BLaER1 treated with 17β-estradiol and CSF1 and Interleukin-3, amounts not matched to agents 10 nM and 100 nM (cell line): ENCODE data around the gene SLC9C2.
"Not testable (repeated sequence)": the region's sequence is repeated elsewhere in the genome, so short reads cannot be mapped to it uniquely, and the experiment has no call there.

Experiments
- H3K27ac ChIP-seq, 11 experiments: shearing (Covaris generic); formaldehyde crosslinking; 2 replicates each; pipeline ENCODE4 v1.8.1; 2022
- H3K27me3 ChIP-seq, 11 experiments: shearing (Covaris generic); formaldehyde crosslinking; 2 replicates each; pipeline ENCODE4 v1.8.1; 2022
- H3K36me3 ChIP-seq, 11 experiments: shearing (Covaris generic); formaldehyde crosslinking; 2 replicates each; pipeline ENCODE4 v1.8.1; 2022
- H3K4me1 ChIP-seq, 10 experiments: shearing (Covaris generic); formaldehyde crosslinking; 2 replicates each; pipeline ENCODE4 v1.8.1; 2022
- H3K4me2 ChIP-seq, 11 experiments: shearing (Covaris generic); formaldehyde crosslinking; 2 replicates each; pipeline ENCODE4 v1.8.1; 2022
- H3K4me3 ChIP-seq, 10 experiments: shearing (Covaris generic); formaldehyde crosslinking; 2 replicates each; pipeline ENCODE4 v1.8.1; 2022
- H3K9ac ChIP-seq, 11 experiments: shearing (Covaris generic); formaldehyde crosslinking; 2 replicates each; pipeline ENCODE4 v1.8.1; 2022
- H3K9me3 ChIP-seq, 11 experiments: shearing (Covaris generic); formaldehyde crosslinking; replicated peaks in 1 of 11; 2 replicates each; pipeline ENCODE4 v1.8.1; 2022
- H4K20me1 ChIP-seq, 11 experiments: shearing (Covaris generic); formaldehyde crosslinking; 2 replicates each; pipeline ENCODE4 v1.8.1; 2022
- Cebpa-rat ChIP-seq, 11 experiments: shearing (Covaris generic); IDR thresholded peaks; 2 replicates each; pipeline ENCODE4 v1.8.1; 2022

SLC9C2 gene

GRCh38 chr1:173581383-173582079, 21.3 kb downstream of the SLC9C2 start:
- no peak for TF ChIP-seq Cebpa-rat (IDR thresholded peaks at IDR 0.05)

GRCh38 chr1:173580658-173581057, 22.2 kb downstream of the SLC9C2 start:
- Histone ChIP-seq H3K9me3 (no peaks in the 10 kb centered on the region), H3K36me3 (no peaks in the 10 kb centered on the region), H3K4me2 (no peak overlapping the region), H3K27me3 (no peaks in the 10 kb centered on the region), H3K4me1 (no peaks in the 10 kb centered on the region), H4K20me1 (no peaks in the 10 kb centered on the region), H3K27ac (no peak overlapping the region), H3K4me3 (no peak overlapping the region), H3K9ac (no peak overlapping the region)
- TF ChIP-seq Cebpa-rat (IDR thresholded peaks at IDR 0.05) = no peak

More at GRCh38 chr1:173581383-173582079, 21.3 kb downstream of the SLC9C2 start:
- no peak overlapping the region for H3K27ac ChIP-seq
- no peak overlapping the region for H3K4me2 ChIP-seq
- no peak overlapping the region for H3K4me3 ChIP-seq
- H3K9ac ChIP-seq = no peak overlapping the region
- H3K27me3 ChIP-seq = no peaks in the 10 kb centered on the region
- H3K9me3 ChIP-seq = no peaks in the 10 kb centered on the region
- H3K36me3 ChIP-seq = no peaks in the 10 kb centered on the region
- H4K20me1 ChIP-seq = no peaks in the 10 kb centered on the region
- no peaks in the 10 kb centered on the region for H3K4me1 ChIP-seq

DNA sequence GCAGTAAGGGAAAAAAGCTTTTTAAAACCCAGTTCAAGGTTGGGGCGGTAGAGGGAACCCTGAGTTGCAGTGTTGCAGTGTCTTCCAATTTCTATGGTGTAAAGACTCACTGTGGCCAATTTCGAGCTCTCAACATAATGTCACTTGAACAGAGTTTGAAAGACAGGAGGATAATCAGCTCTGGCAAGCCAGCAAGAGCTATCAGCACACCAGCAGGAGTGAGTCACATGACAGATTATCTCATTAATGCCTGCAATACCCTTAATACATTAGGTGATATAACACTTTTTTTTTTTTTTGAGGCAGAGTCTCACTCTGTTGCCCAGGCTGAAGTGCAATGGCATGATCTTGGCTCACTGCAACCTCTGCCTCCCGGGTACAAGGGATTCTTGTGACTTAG, 22.8 kb downstream of the SLC9C2 start:
- Histone ChIP-seq H3K9ac (no peak overlapping the region), H3K4me3 (no peak overlapping the region)

GRCh38 chr1:173573596-173573995, 29.3 kb downstream of the SLC9C2 start:
- H3K27ac ChIP-seq = no peak overlapping the region
- no peak overlapping the region for H3K9ac ChIP-seq
- no peaks in the 10 kb centered on the region for H3K4me1 ChIP-seq
- no peak overlapping the region for H3K4me2 ChIP-seq
- no peaks in the 10 kb centered on the region for H3K27me3 ChIP-seq
- no peaks in the 10 kb centered on the region for H3K9me3 ChIP-seq
- H3K36me3 ChIP-seq = no peaks in the 10 kb centered on the region
- no peak for TF ChIP-seq Cebpa-rat (IDR thresholded peaks at IDR 0.05)
- no peaks in the 10 kb centered on the region for H4K20me1 ChIP-seq
- H3K4me3 ChIP-seq = no peak overlapping the region

More for the DNA sequence above, 22.8 kb downstream of the SLC9C2 start:
- H3K4me2 ChIP-seq = no peak overlapping the region
- TF ChIP-seq Cebpa-rat (IDR thresholded peaks at IDR 0.05) = no peak
- H3K36me3 ChIP-seq = no peaks in the 10 kb centered on the region
- H4K20me1 ChIP-seq = no peaks in the 10 kb centered on the region
- H3K27ac ChIP-seq = no peak overlapping the region
- no peaks in the 10 kb centered on the region for H3K27me3 ChIP-seq
- H3K4me1 ChIP-seq = no peaks in the 10 kb centered on the region
- no peaks in the 10 kb centered on the region for H3K9me3 ChIP-seq

DNA sequence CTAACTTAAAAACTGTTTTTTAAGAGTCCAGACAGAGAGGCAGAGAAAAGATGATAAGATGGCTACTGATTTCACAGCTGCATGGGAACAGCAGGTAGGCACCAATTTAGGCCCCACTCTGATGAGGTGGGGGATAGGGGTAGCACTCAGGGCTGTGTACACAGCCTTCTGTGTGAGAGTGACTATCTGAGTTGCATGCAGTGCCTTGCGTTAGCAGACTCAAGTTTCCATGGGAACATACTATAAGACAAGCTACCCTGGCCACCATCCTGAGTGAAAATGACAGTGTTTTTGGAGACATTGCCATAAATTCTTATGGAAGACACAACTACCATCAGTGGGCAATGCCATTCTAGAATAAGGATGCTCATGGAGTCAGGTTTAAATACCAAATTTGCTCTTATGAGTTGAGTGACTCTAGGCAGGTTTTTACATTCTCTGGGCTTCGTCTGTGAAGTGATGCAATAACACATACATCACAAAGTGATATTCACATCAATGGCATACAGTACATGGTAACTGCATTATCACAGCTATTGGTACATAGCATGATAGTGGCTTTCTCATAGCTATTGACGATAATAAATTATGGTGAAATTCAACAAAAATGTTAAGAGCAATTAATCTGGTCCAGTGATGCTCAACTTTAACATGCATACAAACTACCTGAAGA, 30.5 kb downstream of the SLC9C2 start:
- no peaks in the 10 kb centered on the region for H3K27me3 ChIP-seq
- H3K27ac ChIP-seq = no peak overlapping the region
- no peaks in the 10 kb centered on the region for H3K4me1 ChIP-seq
- no peaks in the 10 kb centered on the region for H4K20me1 ChIP-seq
- TF ChIP-seq Cebpa-rat (IDR thresholded peaks at IDR 0.05) = peak in 1 of 11 experiments; percentile 16; a peak in 1 of 22 replicates
- H3K4me3 ChIP-seq = no peak overlapping the region
- H3K36me3 ChIP-seq = no peaks in the 10 kb centered on the region
- peaks cover 0 to 10% (median 0%) of the 10 kb centered on the region in 11 experiments; a peak in 5 of 22 replicates for H3K9me3 ChIP-seq
- H3K4me2 ChIP-seq = no peak overlapping the region
- H3K9ac ChIP-seq = no peak overlapping the region

GRCh38 chr1:173570370-173571007, 32.4 kb downstream of the SLC9C2 start:
- Histone ChIP-seq H3K36me3 (no peaks in the 10 kb centered on the region), H4K20me1 (no peaks in the 10 kb centered on the region), H3K27me3 (no peaks in the 10 kb centered on the region), H3K9ac (no peak overlapping the region), H3K4me2 (no peak overlapping the region), H3K4me1 (no peaks in the 10 kb centered on the region), H3K9me3 (peaks cover 0 to 18% (median 0%) of the 10 kb centered on the region in 11 experiments; a peak in 5 of 22 replicates), H3K27ac (no peak overlapping the region), H3K4me3 (no peak overlapping the region)
- no peak for TF ChIP-seq Cebpa-rat (IDR thresholded peaks at IDR 0.05)

DNA sequence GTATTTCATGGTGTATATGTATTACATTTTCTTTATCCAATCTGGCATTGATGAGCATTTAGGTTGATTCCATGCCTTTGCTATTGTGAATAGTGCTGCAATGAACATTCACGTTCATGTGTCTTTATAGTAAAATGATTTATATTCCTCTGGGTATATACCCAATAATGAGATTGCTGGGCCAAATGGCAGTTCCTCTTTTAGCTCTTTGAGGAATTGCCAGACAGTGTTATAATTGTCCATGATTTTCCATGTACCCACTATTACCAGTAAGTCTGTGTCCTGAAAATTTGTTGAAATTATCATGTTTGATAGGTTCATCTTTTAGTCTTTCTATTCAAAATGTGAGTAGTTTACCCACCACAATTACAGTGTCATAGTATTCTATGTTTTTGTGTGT, 34.4 kb downstream of the SLC9C2 start:
- TF ChIP-seq Cebpa-rat (IDR thresholded peaks at IDR 0.05) = no peak
- H3K4me3 ChIP-seq = no peak overlapping the region
- H3K4me2 ChIP-seq = no peak overlapping the region
- H3K4me1 ChIP-seq = no peaks in the 10 kb centered on the region
- H3K27me3 ChIP-seq = no peaks in the 10 kb centered on the region
- no peak overlapping the region for H3K27ac ChIP-seq
- no peak overlapping the region for H3K9ac ChIP-seq
- no peaks in the 10 kb centered on the region for H3K36me3 ChIP-seq
- peaks cover 0 to 18% (median 0%) of the 10 kb centered on the region in 11 experiments; a peak in 5 of 22 replicates for H3K9me3 ChIP-seq
- H4K20me1 ChIP-seq = no peaks in the 10 kb centered on the region

DNA sequence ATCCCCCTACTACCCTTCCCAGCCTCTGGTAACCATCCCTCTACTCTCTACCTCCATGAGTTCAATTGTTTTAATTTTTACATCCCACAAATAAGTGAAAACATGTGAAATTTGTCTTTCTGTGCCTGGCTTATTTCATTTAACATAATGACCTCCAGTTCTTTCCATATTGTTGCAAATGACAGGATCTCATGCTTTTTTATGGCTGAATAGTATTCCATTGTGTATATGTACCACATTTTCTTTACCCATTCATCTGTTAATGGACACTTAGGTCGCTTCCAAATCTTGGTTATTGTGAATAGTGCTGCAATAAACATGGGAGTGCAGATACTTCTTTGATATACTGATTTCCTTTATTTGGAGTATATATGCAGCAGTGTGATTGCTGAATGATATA, 39.0 kb downstream of the SLC9C2 start:
- H3K9ac ChIP-seq, H4K20me1 ChIP-seq, H3K4me2 ChIP-seq, H3K36me3 ChIP-seq, H3K4me1 ChIP-seq, H3K27me3 ChIP-seq, H3K27ac ChIP-seq, H3K4me3 ChIP-seq: not testable (repeated sequence)
- H3K9me3 ChIP-seq = peaks cover 0 to 18% (median 0%) of the 10 kb centered on the region in 11 experiments; a peak in 5 of 22 replicates

GRCh38 chr1:173562813-173563212, 40.1 kb downstream of the SLC9C2 start:
- no peak overlapping the region for H3K27ac ChIP-seq
- no peak for TF ChIP-seq Cebpa-rat (IDR thresholded peaks at IDR 0.05)
- no peaks in the 10 kb centered on the region for H4K20me1 ChIP-seq
- H3K4me2 ChIP-seq = no peak overlapping the region
- no peaks in the 10 kb centered on the region for H3K36me3 ChIP-seq
- no peak overlapping the region for H3K4me3 ChIP-seq
- H3K9me3 ChIP-seq = peaks cover 0 to 12% (median 0%) of the 10 kb centered on the region in 11 experiments; a peak in 2 of 22 replicates
- no peaks in the 10 kb centered on the region for H3K27me3 ChIP-seq
- H3K4me1 ChIP-seq = no peaks in the 10 kb centered on the region
- H3K9ac ChIP-seq = no peak overlapping the region
